HEK293 (cell line): ENCODE measurements around the gene DPH7.

Experiments
- CTCF ChIA-PET: fragments of 350-600 bp; formaldehyde crosslinking; extraction: SDS; loops from one replicate; lab custom pipeline; 2021; ENCODE audit warnings: antibody characterized with exemption; lab: Yijun Ruan, JAX
- POLR2A ChIA-PET: fragments of 300-600 bp; formaldehyde crosslinking; extraction: SDS; loops from one replicate; lab custom pipeline; 2020; ENCODE audit warnings: antibody characterized with exemption, inconsistent platforms; lab: Yijun Ruan, JAX
- H3K27ac ChIP-seq: fragments of 200-500 bp; sonication (Bioruptor generic); 2 replicates; pipeline ENCODE4 v1.5.1; 2014; ENCODE audit warnings: low read depth, low read length, control low read depth, inconsistent platforms; ENCODE audit errors: extremely low read depth
- H3K36me3 ChIP-seq, 2 experiments: fragments of 200-500 bp in 1 of 2; sonication (Bioruptor generic) in 1 of 2; 1 replicate in 1 of 2; 2 replicates in 1 of 2; pipeline ENCODE4 v1.5.1; 2014 to 2017; ENCODE audit warnings: inconsistent platforms in 2 of 2, low read length in 2 of 2; ENCODE audit not compliant: control insufficient read depth in 2 of 2, insufficient read depth in 1 of 2
- H3K4me1 ChIP-seq: fragments of 200-500 bp; sonication (Bioruptor generic); 2 replicates; pipeline ENCODE4 v1.5.1; 2014; ENCODE audit warnings: mild to moderate bottlenecking, low read length, inconsistent platforms; ENCODE audit not compliant: control insufficient read depth, insufficient read depth
- H3K4me3 ChIP-seq: 2 replicates; pipeline ENCODE4 v1.5.1; 2011; ENCODE audit warnings: low read depth, mild to moderate bottlenecking, control low read depth, low read length, moderate library complexity
- H3K9me3 ChIP-seq: fragments of 200-500 bp; sonication (Bioruptor generic); 2 replicates; pipeline ENCODE4 v1.5.1; 2014; ENCODE audit warnings: low read depth, low read length, inconsistent platforms; ENCODE audit not compliant: control insufficient read depth, insufficient read depth
- KLF9 ChIP-seq: fragments of 450-650 bp; formaldehyde crosslinking; IDR thresholded peaks from 2 replicates; pipeline ENCODE4 v1.5.1; 2016; ENCODE audit warnings: missing biosample characterization, missing genetic modification characterization, low read depth
- PRDM1 ChIP-seq: fragments of 450-650 bp; formaldehyde crosslinking; IDR thresholded peaks from 2 replicates; pipeline ENCODE4; 2016; ENCODE audit warnings: missing biosample characterization, missing genetic modification characterization
- TRIM28 ChIP-seq: IDR thresholded peaks from 2 replicates; pipeline ENCODE4 v1.6.1; 2011; ENCODE audit warnings: low read length, control low read depth, borderline replicate concordance
- TSHZ1 ChIP-seq: fragments of 450-650 bp; formaldehyde crosslinking; IDR thresholded peaks from 2 replicates; pipeline ENCODE4 v1.5.1; 2016; ENCODE audit warnings: missing biosample characterization, missing genetic modification characterization, borderline replicate concordance
- ZBTB48 ChIP-seq: fragments of 450-650 bp; formaldehyde crosslinking; IDR thresholded peaks from 2 replicates; pipeline ENCODE4 v1.5.1; 2016; ENCODE audit warnings: missing biosample characterization, missing genetic modification characterization
- ZNF112 ChIP-seq: fragments of 450-650 bp; formaldehyde crosslinking; IDR thresholded peaks from 2 replicates; pipeline ENCODE4 v1.5.0; 2017; ENCODE audit warnings: missing biosample characterization, missing genetic modification characterization
- ZNF133 ChIP-seq: fragments of 450-650 bp; formaldehyde crosslinking; IDR thresholded peaks from 2 replicates; pipeline ENCODE4 v1.5.1; 2016; ENCODE audit warnings: missing biosample characterization, missing genetic modification characterization
- ZNF174 ChIP-seq: fragments of 450-650 bp; formaldehyde crosslinking; IDR thresholded peaks from 2 replicates; pipeline ENCODE4 v1.5.0; 2017; ENCODE audit warnings: missing biosample characterization, mild to moderate bottlenecking, missing genetic modification characterization
- ZNF26 ChIP-seq: fragments of 450-650 bp; formaldehyde crosslinking; IDR thresholded peaks from 2 replicates; pipeline ENCODE4 v1.5.1; 2016; ENCODE audit warnings: missing biosample characterization, missing genetic modification characterization
- ZNF266 ChIP-seq: fragments of 450-650 bp; formaldehyde crosslinking; IDR thresholded peaks from 2 replicates; pipeline ENCODE4 v1.5.1; 2016; ENCODE audit warnings: missing biosample characterization, missing genetic modification characterization, low read depth
- ZNF280D ChIP-seq: fragments of 450-650 bp; formaldehyde crosslinking; IDR thresholded peaks from 2 replicates; pipeline ENCODE4 v1.5.1; 2016; ENCODE audit warnings: missing biosample characterization, missing genetic modification characterization
- ZNF311 ChIP-seq: fragments of 450-650 bp; formaldehyde crosslinking; IDR thresholded peaks from 2 replicates; pipeline ENCODE4 v1.5.1; 2017; ENCODE audit warnings: missing biosample characterization, missing genetic modification characterization, borderline replicate concordance
- ZNF362 ChIP-seq: fragments of 450-650 bp; formaldehyde crosslinking; IDR thresholded peaks from 2 replicates; pipeline ENCODE4 v1.5.1; 2016; ENCODE audit warnings: missing biosample characterization, missing genetic modification characterization
- ZNF37A ChIP-seq: fragments of 450-650 bp; IDR thresholded peaks from 2 replicates; pipeline ENCODE4 v1.5.1; 2018; ENCODE audit warnings: missing biosample characterization, missing genetic modification characterization
- ZNF394 ChIP-seq: fragments of 450-650 bp; formaldehyde crosslinking; IDR thresholded peaks from 2 replicates; pipeline ENCODE4 v1.5.1; 2016; ENCODE audit warnings: missing biosample characterization, missing genetic modification characterization, mild to moderate bottlenecking, moderate library complexity, borderline replicate concordance
- ZNF514 ChIP-seq: fragments of 450-650 bp; formaldehyde crosslinking; IDR thresholded peaks from 2 replicates; pipeline ENCODE4 v1.5.1; 2016; ENCODE audit warnings: missing biosample characterization, missing genetic modification characterization
- ZNF548 ChIP-seq: fragments of 450-650 bp; formaldehyde crosslinking; IDR thresholded peaks from 2 replicates; pipeline ENCODE4 v1.5.1; 2016; ENCODE audit warnings: missing biosample characterization, missing genetic modification characterization
- ZNF560 ChIP-seq: fragments of 450-650 bp; formaldehyde crosslinking; IDR thresholded peaks from 2 replicates; pipeline ENCODE4 v1.5.1; 2017; ENCODE audit warnings: missing biosample characterization, missing genetic modification characterization, borderline replicate concordance
- ZNF580 ChIP-seq: fragments of 450-650 bp; formaldehyde crosslinking; IDR thresholded peaks from 2 replicates; pipeline ENCODE4 v1.5.1; 2016; ENCODE audit warnings: missing biosample characterization, missing genetic modification characterization
- ZNF791 ChIP-seq: fragments of 450-650 bp; formaldehyde crosslinking; IDR thresholded peaks from 2 replicates; pipeline ENCODE4 v1.5.1; 2016; ENCODE audit warnings: missing biosample characterization, missing genetic modification characterization
- ZSCAN5A ChIP-seq: fragments of 450-650 bp; formaldehyde crosslinking; IDR thresholded peaks from 2 replicates; pipeline ENCODE4 v1.5.1; 2016; ENCODE audit warnings: missing biosample characterization, missing genetic modification characterization

DPH7 gene

GRCh38 chr9:137506702-137507171 is 72.0 kb downstream of the DPH7 start (continued):
- no peak for TF ChIP-seq ZNF514 (tag by site-specific recombination)

- Histone ChIP-seq H3K4me3 (no peak overlapping the region), H3K36me3 (no peaks in the 10 kb centered on the region), H3K9me3 (no peaks in the 10 kb centered on the region), H3K27ac (no peak overlapping the region)
- POLR2A ChIA-PET = interaction anchor here (1.3 to 1.5 kb wide), 2 partner anchors 29 to 83 kb away, joined by 4 read pairs; partner anchors contain the start of genes EXD3 and NOXA1
- no peak for TF ChIP-seq ZNF791
- TF ChIP-seq ZNF560 (tag by site-specific recombination) = no peak
- no peak for TF ChIP-seq ZNF362 (tag by site-specific recombination)
- TF ChIP-seq ZNF174 = no peak
- no peak for TF ChIP-seq ZNF311 (tag by site-specific recombination)
- no peak for TF ChIP-seq TSHZ1 (tag by site-specific recombination)
- TF ChIP-seq ZNF580 (tag by site-specific recombination) = no peak
- TF ChIP-seq ZNF37A (tag by site-specific recombination) = no peak
- no peak for TF ChIP-seq ZNF26 (tag by site-specific recombination)
- no peak for TF ChIP-seq ZNF280D (tag by site-specific recombination)
- TF ChIP-seq, all 188 proteins: peak for 0
- H3K4me1 ChIP-seq = no peaks in the 10 kb centered on the region
- CTCF ChIA-PET = interaction anchor here (2.0 kb wide), 1 partner anchor 219 kb away, joined by 8 read pairs; no protein-coding TSS in a partner anchor
Observed at GRCh38 chr9:137506274-137506673, 72.5 kb downstream of the DPH7 start.

GRCh38 chr9:137505421-137506140 is 73.1 kb downstream of the DPH7 start:
- POLR2A ChIA-PET = interaction anchor here (1.3 to 1.5 kb wide), 2 partner anchors 29 to 83 kb away, joined by 4 read pairs; partner anchors contain the start of genes EXD3 and NOXA1
- Histone ChIP-seq H3K27ac (no peak overlapping the region), H3K36me3 (no peaks in the 10 kb centered on the region), H3K9me3 (no peaks in the 10 kb centered on the region), H3K4me3 (no peak overlapping the region), H3K4me1 (no peaks in the 10 kb centered on the region)
- CTCF ChIA-PET = interaction anchor here (0.7 to 2.0 kb wide), 4 partner anchors 29 to 218 kb away, joined by 3 to 8 read pairs (median 5); no protein-coding TSS in a partner anchor
- no peak for TF ChIP-seq KLF9 (tag by site-specific recombination)
- TF ChIP-seq ZNF548 (tag by site-specific recombination) = no peak
- no peak for TF ChIP-seq ZNF266 (tag by site-specific recombination)
- TF ChIP-seq ZNF112 = no peak
- TF ChIP-seq ZNF394 (tag by site-specific recombination) = no peak
- TF ChIP-seq PRDM1 (tag by site-specific recombination) = no peak
- no peak for TF ChIP-seq ZNF133 (tag by site-specific recombination)
- no peak for TF ChIP-seq TRIM28
- no peak for TF ChIP-seq ZBTB48 (tag by site-specific recombination)
- TF ChIP-seq ZSCAN5A (tag by site-specific recombination) = no peak
